Measurements from ENCODE around the gene TUBA1C.

- TF ChIP-seq, protein P1, sequence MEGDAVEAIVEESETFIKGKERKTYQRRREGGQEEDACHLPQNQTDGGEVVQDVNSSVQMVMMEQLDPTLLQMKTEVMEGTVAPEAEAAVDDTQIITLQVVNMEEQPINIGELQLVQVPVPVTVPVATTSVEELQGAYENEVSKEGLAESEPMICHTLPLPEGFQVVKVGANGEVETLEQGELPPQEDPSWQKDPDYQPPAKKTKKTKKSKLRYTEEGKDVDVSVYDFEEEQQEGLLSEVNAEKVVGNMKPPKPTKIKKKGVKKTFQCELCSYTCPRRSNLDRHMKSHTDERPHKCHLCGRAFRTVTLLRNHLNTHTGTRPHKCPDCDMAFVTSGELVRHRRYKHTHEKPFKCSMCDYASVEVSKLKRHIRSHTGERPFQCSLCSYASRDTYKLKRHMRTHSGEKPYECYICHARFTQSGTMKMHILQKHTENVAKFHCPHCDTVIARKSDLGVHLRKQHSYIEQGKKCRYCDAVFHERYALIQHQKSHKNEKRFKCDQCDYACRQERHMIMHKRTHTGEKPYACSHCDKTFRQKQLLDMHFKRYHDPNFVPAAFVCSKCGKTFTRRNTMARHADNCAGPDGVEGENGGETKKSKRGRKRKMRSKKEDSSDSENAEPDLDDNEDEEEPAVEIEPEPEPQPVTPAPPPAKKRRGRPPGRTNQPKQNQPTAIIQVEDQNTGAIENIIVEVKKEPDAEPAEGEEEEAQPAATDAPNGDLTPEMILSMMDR (conservative IDR thresholded peaks at IDR 0.05 in 1 of 2, IDR thresholded peaks at IDR 0.05 in 1 of 2; ENCODE audit: low read depth in 1 of 2, low read length in 2 of 2), result no peak
- no peak for TF ChIP-seq EZH2 (IDR thresholded peaks at IDR 0.05; ENCODE audit: low read length, missing control alignments)
These were observed 14.9 kb downstream of the TUBA1C start for GRCh38 chr12:49279706-49280159.

Data from fibroblast of lung (primary cell).